ENCODE data around the gene PRM2. TPM values are rescaled to one million over a fixed set of nuclear protein-coding genes. Genes with fewer than 3 reads are reported as not detected.

Gene PRM2
- total and polyA plus RNA-seq, 8 donors = not detected

DNA sequence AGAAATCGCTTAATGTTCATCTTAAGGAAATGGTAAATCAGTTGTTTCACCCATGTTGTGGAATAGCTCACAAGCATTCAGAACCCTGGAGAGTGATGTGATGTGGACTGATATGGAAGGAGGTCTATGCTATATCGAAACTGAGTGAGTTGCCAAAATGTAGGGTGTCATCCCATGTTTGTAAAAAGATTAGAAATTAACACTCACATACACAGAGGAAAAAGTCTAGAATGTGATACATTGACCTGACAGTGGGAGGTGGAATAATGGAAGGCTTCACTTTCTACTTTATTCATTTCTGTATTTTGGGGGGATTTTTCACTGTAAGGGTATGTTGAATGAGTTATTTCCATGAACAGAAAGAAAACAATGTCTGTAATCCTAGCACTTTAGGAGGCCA lies 9.6 kb upstream of the PRM2 start:
- Histone ChIP-seq H3K4me3 (no peak overlapping the region), H3K36me3 (no peaks in the 10 kb centered on the region), H3K27me3 (no peaks in the 10 kb centered on the region), H3K9me3 (no peaks in the 10 kb centered on the region), H3K27ac (no peak overlapping the region), H3K4me1 (peaks cover 0 to 4% of the 10 kb centered on the region in 2 donors)
- ATAC-seq (no peak), DNase-seq (no peak)
- intact Hi-C loops (cut with DNase I) = no loop called here
- TF ChIP-seq CTCF (IDR thresholded peaks at IDR 0.05) = no peak

- Histone ChIP-seq H3K9me3 (no peaks in the 10 kb centered on the region), H3K36me3 (no peaks in the 10 kb centered on the region), H3K27ac (no peak overlapping the region), H3K4me1 (peaks cover 4% of the 10 kb centered on the region in 2 donors), H3K27me3 (no peaks in the 10 kb centered on the region), H3K4me3 (no peak overlapping the region)
- ATAC-seq = peak; percentile 29
- DNase-seq = no peak
- intact Hi-C loops (cut with DNase I) = no loop called here
- no peak for TF ChIP-seq CTCF (IDR thresholded peaks at IDR 0.05)
Observed at GRCh38 chr16:11283820-11284248, 7.6 kb upstream of the PRM2 start.

DNA sequence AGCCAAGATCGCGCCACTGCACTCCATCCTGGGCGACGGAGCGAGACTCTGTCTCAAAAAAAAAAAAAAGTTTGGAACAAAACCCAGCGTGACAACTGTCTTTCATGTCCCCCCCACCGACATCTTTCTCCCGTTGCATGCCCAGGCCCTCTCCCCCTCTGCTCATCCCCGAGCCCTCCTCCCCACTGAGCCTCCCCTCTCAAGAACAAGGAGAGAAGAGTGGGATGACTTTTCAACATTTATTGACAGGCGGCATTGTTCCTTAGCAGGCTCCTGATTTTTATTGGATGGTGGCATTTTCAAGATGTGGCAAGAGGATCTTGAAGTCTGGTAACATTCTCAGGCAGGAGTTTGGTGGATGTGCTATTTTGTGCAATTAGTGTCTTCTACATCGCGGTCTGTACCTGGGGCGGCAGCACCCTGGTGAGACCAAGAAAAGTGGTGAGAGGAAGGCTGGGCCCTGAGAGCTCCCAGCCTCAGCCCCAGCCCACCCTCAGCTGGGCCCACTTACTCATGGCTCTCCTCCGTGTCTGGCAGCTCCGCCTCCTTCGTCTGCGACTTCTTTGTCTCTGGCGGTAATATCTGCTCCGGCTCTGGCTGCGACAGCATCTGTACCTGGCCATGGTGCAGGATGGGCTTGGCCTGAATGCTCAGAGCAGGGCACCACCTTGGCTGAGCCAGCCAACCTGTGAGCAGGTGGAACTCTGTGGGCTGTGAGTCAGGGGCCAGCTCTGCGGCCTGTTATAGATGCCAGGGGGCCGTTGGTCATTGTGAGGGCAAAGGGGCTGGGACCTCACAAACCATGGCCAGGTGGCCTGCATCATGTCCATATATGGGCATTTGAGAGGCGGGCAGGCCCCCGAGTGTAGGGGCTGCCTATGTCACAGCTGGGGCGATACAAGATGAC lies 4.6 kb upstream of the PRM2 start, which contains the start of gene PRM1:
Gene PRM1 (minus strand): TSS at position 715 of the 907 bp plus-strand sequence. CDS start 92 bp downstream, at position 623.
- ATAC-seq (no peak), DNase-seq (no peak)
- Histone ChIP-seq H3K9me3 (no peaks in the 10 kb centered on the region), H3K4me3 (no peak within 1 kb of the TSS), H3K4me1 (peaks cover 4% of the 10 kb centered on the region in 2 donors), H3K36me3 (no peaks in the 10 kb centered on the region), H3K27me3 (no peaks in the 10 kb centered on the region), H3K27ac (no peak within 1 kb of the TSS)
- no peak for TF ChIP-seq CTCF (IDR thresholded peaks at IDR 0.05)
- intact Hi-C loops (cut with DNase I) = no loop called here

DNA sequence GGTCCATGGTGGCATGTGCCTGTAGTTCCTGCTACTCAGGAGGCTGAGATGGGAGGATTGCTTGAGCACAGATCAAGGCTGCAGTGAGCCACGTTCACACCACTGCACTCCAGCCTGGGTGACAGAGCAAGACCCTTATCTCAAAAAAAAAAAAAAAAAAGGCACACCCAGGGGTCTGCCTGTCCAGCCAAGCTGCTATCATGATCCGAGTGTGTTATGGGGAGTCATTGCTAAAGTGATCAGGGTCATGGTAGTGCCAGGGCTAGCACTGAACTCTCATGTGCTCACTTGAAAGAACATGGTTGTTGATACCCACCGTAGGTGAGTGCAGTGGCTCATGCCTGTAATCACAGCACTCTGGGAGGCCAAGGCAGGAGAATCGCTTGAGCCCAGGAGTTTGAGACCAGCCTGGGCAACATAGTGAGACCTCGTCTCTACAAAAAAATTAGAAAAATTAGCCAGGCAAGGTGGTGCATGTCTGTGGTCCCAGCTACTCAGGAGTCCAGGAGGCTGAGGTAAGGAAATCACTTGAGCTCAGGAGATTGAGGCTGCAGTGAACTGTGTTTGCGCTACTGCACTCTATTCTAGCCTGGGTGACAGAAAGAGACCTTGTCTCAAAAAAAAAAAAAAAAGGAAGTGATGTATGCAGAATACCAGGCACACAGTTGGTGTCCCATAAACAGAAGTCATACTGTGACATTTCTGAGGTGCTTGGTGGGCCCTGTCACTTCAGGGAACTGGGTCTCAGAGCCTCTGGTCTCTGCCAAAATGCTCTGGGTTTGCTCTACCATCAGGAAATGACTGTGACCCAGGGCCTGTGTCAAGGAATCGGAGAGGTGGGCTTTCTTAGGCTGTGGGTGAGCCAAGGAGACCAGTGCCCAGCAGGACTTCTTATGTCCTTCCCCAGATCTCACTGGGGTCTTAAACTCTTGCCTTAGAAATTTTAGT lies 2.7 kb upstream of the PRM2 start:
- peak; percentile 21 for ATAC-seq
- Histone ChIP-seq H3K4me1 (peaks cover 2 to 4% of the 10 kb centered on the region in 2 donors), H3K27me3 (no peaks in the 10 kb centered on the region), H3K9me3 (no peaks in the 10 kb centered on the region), H3K4me3 (no peak overlapping the region), H3K27ac (no peak overlapping the region), H3K36me3 (no peaks in the 10 kb centered on the region)
- intact Hi-C loops (cut with DNase I) = no loop called here
- TF ChIP-seq CTCF (IDR thresholded peaks at IDR 0.05) = no peak
- DNase-seq = no peak

Data from left lung (tissue), 10 donors.